GM12892 (cell line): ENCODE results near the gene APBB2.

Experiments used
- POLR2A ChIP-seq: IDR thresholded peaks from 2 replicates; pipeline ENCODE4 v1.6.1; 2011; ENCODE audit warnings: low read depth, low read length, control low read depth
- POLR2AphosphoS5 ChIP-seq: IDR thresholded peaks from 2 replicates; pipeline ENCODE4 v1.6.1; 2011; ENCODE audit warnings: low read depth, low read length, control low read depth
- TAF1 ChIP-seq: IDR thresholded peaks from 2 replicates; pipeline ENCODE4 v1.6.1; 2011; ENCODE audit warnings: low read depth, mild to moderate bottlenecking, control low read depth, low read length, borderline replicate concordance

DNA sequence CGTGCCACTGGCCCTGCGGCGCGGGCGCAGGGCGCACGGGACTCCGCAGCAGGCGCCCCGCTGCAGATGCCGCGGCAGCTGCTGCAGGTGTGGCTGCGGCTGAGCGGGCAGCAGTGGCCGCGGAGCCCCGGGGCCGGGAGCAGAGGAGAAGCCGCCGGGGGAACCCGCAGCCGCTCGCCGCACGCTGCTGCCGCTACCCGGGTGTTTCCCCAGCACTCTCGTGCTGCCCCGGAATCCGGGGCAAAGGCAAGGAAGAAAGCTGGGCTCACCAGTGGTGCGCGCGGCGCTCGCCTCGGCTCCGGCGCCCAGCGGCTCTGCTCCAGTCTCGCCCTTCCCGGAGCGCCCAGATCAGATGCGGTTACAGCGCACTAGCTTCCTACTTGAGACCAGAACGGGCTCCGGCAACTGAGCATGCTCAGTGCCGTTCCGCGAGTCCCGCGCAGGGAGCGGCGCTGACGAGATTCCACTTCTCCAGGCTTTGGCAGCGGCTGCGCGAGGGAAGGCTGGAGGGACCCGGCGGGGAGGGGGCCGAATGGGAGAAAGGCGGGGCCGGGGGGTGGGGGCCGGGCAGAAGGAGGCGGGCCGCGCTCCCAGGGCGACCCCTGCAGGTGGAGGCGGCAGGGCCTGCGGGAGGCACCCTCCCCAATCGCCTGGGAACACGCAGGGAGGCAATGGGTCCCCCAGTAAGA is at the start of gene APBB2:
- TF ChIP-seq POLR2A, result peak; percentile 76
- TF ChIP-seq POLR2AphosphoS5, result peak; percentile 66; the same call in 1 of the 2 replicates
- no peak for TF ChIP-seq TAF1
